GM12891 (cell line): ENCODE measurements around the gene RALGDS.

Experiments
- DNase-seq: peaks from one replicate; pipeline ENCODE4 v3.0.0; 2011; ENCODE audit warnings: low spot score; ENCODE audit not compliant: insufficient read length
- FAIRE-seq: peaks from 2 replicates; lab custom pipeline; 2011; peaks lifted over from hg19 to GRCh38; lab: Jason Lieb, UNC
- PAX5 ChIP-seq: IDR thresholded peaks from 2 replicates; pipeline ENCODE4 v1.6.1; 2011; ENCODE audit warnings: low read length, moderate library complexity, mild to moderate bottlenecking; ENCODE audit not compliant: insufficient read depth, severe bottlenecking
- POLR2A ChIP-seq: IDR thresholded peaks from 2 replicates; pipeline ENCODE4 v1.6.1; 2011; ENCODE audit warnings: low read depth, low read length, control low read depth
- POLR2AphosphoS5 ChIP-seq: IDR thresholded peaks from 2 replicates; pipeline ENCODE4 v1.6.1; 2011; ENCODE audit warnings: low read depth, low read length, control low read depth
- POU2F2 ChIP-seq: IDR thresholded peaks from 2 replicates; pipeline ENCODE4 v1.6.1; 2011; ENCODE audit warnings: low read depth, mild to moderate bottlenecking, control low read depth, low read length, moderate library complexity
- SPI1 ChIP-seq: IDR thresholded peaks from 2 replicates; pipeline ENCODE4 v1.6.1; 2011; ENCODE audit warnings: low read depth, low read length, control low read depth
- TAF1 ChIP-seq: IDR thresholded peaks from 2 replicates; pipeline ENCODE4 v1.6.1; 2011; ENCODE audit warnings: low read depth, low read length, control low read depth

RALGDS gene

DNA sequence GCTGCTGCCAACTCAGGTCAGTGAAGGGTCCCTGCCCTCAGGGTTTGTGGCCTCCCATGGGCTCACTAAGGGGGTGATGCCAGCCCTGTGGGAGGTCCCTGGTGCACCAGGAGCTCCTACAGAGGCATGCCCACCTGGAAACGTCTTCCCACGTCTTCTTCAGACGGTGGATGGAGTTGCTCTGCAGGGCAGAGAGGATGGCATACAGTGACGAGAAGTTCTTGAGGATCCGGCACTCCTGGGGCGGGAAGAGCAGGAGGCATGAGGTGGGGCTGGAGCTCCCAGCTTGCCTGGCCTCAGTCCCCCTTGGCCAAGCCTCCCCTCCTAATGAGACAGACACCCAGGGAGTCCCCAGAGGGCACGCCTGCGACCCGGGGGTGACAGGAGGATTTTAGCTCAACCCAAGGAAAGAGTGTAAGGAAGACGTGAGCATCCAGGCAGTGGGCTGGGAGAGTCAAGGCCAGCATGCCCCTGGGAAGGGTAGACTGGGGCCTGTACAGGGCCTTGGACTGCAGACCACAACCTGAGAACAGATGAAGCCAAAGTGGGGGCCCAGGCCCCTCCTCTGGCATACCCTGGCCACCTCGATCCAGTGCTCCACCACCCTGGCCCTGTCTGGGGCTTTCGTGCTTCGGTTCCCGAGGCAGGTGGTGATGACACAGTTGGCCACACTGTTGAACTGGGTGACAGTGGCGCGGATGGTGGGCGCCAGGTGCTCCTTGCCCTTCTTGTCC lies 14.4 kb downstream of the RALGDS start:
- FAIRE-seq (no peak), DNase-seq (no peak)
- no peak for TF ChIP-seq SPI1
- TF ChIP-seq TAF1, result no peak
- TF ChIP-seq POU2F2, result no peak
- TF ChIP-seq POLR2AphosphoS5, result no peak
- no peak for TF ChIP-seq PAX5

DNA sequence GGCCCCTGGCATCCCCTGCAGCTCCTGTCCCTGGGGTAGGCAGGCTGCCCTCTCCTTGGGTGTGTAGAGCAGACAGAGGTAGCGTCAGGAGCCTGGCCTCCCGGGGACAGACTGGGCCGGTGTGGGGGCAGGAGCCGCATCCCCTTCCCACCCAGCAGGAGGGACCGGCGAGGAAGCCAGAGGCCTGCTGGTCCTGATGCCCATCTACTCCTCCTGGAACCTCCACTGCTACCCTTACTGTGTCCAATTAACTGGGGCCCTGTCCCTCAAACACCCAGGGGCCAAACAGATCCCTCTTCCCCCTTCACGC lies 15.6 kb downstream of the RALGDS start:
- FAIRE-seq (no peak), DNase-seq (no peak)
- no peak for TF ChIP-seq SPI1

DNA sequence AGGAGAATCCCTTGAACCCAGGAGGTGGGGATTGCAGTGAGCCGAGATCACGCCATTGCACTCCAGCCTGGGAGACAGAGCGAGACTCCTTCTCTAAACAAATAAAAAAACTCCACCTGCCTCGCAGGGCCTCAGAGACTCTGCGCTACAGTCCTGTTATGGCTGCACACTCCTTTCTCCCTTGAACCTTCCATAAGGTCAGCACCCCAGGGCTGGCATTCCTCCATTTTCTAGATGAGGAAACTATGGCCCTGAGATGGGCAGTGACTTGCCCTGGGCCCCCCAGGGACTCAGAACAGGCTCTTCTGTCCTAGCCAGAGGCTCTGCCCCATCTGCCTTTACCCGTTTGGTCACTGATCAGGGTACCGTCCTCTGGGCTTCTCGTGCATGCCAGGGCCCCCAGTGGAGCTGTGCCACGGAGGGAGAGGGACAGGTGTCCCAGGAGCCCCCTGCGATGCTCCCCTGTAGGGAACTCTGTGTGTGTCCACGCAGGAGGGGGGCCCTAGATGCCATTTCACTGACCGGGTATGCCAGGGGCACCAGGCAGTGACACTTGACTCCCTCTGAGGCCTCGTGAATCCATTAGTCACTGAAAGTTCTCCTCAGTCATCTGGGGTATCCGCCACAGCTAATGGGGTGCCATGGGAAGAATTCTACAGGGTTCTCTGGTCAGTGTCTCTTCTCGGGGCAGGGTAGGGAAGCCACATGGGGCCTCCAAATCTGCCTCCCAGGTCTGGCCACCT lies 16.2 kb downstream of the RALGDS start:
- no peak for FAIRE-seq
- DNase-seq, result no peak
- TF ChIP-seq POLR2A (no peak), PAX5 (no peak), POLR2AphosphoS5 (no peak), POU2F2 (no peak), TAF1 (no peak), SPI1 (no peak)

- no peak for TF ChIP-seq TAF1
- no peak for TF ChIP-seq POLR2A
- TF ChIP-seq POLR2AphosphoS5, result no peak
- no peak for TF ChIP-seq POU2F2
- no peak for TF ChIP-seq SPI1
- no peak for TF ChIP-seq PAX5
- DNase-seq (no peak), FAIRE-seq (no peak)
Measured at GRCh38 chr9:133103987-133104505, 17.0 kb downstream of the RALGDS start.

DNA sequence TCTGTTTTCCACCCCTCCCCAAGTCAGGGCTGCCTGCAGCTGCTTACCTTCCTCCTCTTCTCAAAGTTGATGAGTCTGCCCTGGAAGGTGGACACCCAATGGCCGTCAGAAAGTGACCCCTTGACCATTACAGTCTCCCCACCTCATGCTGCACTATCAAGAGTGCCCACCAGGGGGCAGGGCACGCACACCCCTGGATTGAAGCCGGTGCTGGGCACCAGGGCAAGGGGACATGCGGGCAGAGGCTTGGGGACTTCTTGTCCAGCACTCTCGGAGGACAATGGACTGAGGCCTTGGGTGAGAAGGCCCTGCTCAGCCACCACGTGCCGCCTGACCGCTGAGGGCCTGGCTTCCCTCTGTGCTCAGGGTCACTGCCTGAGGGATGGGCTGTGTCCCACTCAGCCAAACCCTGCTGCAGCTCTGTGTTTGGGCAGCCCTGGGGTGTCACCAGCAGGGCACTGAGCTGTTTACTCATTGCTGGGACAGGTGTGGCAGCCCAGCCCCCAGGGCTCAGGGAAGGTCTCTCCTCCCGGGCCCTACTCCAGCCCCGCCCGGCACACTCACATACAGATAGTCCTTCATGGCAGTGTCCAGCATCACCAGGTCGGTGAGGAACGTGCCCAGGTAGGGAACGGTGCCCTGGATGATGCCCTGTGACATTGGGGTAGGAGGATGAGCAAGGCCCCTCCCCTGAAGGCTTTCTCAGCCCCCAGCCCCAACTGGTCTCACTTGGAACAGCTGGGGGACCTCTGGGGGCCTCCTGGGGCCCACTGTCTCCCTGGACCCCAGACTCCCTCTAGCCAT lies 17.7 kb downstream of the RALGDS start:
- DNase-seq, result peak; percentile 78
- peak; percentile 90 for FAIRE-seq
- no peak for TF ChIP-seq POU2F2
- no peak for TF ChIP-seq POLR2A
- TF ChIP-seq POLR2AphosphoS5, result peak; percentile 36; the same call in 1 of the 2 replicates

DNA sequence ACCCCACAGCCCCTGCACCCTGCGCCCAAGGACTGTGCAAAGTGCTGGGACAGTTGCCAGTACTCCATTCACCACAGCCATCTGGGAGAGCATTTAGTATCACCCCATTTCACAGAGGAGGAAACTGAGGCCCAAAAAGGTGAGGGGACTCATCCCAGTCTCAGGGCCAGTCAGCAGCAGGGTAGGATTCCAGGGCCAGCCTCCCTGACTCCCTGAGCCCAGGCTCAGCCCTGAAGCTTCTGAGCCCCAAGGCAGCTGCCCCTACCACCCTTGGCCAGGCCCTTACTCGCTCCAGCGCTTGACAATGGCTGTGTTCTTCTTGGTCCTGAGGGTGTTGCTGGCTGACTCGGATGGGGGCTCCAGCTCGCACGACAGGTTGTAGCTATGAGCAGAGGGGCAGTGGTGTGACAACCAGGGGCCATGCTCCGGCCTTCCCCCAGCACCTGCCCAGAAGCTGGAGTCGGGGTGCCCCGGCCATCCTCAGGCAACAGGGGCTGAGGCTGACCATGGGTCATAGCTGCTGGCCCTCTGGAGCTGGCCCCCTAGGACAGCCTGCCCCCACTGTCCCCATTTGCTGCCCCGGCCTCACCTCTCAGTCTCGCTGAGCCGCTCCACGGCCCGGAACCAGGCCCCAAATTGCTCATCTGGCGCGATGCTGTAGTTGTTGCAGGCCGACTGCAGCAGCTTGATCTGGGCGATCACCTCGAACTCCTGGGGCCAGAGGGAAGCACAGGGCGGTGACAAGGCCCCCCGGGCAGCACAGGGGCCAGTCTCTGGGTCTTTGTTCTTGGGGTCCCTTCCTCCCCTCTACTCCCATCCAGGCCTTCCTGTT lies 18.6 kb downstream of the RALGDS start:
- no peak for TF ChIP-seq TAF1
- no peak for DNase-seq
- FAIRE-seq, result peak; percentile 61

DNA sequence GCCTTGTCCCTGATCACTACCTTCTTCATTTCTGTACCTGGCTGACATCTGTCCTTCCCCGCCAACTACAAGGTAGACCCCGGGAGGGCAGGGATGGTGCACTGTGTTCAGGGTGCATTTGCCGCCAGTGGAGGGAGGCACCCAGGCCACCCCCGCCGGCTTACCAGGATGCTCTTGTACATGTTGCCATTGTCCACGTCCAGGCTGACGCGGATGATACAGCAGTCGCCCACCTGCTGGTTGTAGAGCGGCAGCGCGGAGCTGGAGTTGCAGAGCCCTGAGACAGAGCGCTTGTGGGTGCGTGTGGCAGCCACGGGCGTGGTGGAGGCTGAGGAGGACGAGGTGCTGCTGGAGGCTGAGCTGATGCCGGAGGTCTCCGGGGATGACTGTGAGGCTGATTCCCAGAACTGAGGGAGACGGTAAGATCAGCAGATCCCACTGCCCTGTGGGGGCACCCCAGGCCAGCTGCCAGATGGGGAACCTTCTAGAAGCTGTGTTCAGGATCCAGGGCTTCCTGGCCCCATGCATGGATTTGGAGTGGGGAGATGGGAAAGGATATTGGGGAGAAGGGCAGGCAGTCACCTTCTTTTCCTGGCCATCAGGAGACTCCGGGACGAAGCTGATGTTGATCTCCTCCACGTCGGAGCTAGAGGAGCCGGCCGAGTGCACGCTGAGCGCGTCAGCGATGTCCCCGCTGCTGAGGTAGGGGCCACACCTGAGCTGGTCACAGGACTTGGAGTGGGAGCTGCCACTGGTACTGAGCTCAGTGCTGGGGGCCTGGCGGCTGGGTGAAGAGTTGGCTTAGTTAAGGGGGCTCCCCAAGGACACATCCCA lies 19.5 kb downstream of the RALGDS start:
- TF ChIP-seq PAX5 (no peak), POLR2AphosphoS5 (no peak), SPI1 (no peak), TAF1 (no peak), POU2F2 (no peak), POLR2A (no peak)
- FAIRE-seq (no peak), DNase-seq (no peak)

DNA sequence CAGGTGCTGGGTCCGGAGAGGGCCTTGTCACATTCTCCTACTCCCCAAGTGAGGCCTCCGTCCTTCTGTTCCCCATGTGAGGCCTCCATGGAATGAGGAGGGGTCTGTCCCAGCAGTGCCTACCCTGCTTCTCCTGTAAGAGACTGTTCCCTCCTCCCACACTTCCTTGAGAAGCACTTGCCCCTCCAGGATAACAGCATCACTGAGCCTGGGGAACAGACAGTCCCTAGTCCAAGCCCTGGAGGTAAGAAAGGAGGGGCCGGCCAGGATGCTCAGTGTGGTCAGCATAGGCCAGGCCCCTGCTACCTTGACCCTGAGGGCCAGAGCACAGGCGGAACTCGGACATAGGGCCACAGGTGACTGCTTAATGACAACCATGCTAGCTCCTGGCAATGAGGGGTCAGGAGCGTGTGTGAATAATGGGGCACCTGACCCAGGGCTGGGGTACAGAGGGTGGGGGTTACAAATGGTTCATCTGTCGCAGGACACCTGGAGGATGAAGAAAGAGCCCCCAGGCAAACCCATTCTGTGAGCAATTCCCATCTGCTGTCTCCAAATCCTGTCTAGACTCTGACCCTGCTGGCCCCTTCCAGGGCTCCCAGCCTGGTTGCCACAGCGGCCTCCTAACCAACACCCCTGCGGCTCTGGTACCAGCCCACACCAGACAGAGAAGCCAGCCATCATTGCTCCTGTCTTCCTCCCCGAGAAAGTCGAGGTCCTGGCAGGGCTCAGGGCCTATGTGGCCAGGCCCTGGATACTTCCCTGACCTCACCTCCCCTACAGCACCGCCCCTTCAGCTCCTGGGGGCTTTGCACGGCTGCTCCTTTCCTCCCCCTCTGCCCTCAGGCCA lies 20.3 kb downstream of the RALGDS start:
- TF ChIP-seq SPI1 (no peak), PAX5 (no peak), TAF1 (no peak)
- DNase-seq (no peak), FAIRE-seq (no peak)
